ENCODE results near the gene FBN2. TPM values are rescaled to one million over a fixed set of nuclear protein-coding genes. Genes with fewer than 3 reads are reported as not detected.
A peak's percentile ranks its signal among the peaks of the same experiment; 100 is the strongest.

Gene FBN2
- total RNA-seq, 1 experiment from 2014 or later = 0.22 TPM

DNA sequence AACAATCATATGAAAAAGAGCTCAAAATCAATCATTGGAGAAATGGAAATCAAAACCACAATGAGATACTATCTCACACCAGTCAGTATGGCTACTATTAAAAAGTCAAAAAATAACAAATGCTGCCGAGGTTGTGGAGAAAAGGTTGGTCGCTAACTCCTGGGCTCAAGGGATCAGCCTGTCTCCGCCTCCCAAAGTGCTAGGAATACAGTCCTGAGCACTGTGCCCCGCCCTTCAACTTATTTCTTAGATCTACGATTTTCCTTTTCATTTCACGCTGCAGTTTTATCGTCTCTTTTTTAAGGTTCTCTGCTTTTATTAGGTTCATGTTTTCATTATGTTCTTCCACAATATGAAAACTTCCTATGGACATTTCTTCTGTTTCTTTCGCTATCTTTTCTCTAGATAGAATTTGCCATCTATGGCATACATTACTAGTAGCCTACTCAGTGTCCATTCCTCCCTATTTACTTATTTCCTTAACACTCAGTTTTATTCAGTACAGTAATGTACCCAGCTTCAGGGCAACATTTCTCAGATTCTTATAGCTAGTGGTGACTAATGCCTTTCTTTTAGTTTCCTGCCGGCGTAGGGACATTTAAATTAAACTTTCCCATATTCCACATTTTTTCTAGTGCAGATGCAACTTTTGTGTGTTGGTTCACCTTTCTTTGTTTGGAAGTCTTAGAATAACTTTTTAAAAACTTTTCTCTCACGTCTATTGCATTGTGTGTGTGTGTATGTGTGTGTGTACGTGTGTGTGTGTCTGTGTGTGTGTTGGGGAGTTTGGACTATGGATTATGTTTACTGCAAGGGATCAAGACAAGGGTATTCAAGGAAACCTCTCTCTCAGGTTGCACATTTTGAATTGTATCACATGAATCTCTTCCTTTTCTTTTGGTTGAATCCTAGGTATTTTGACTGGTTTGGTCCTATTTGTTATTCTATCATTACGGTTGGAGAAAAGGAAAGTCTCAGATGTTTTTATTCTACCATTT lies 21.6 kb upstream of the FBN2 start:
- DNase-seq = no peak
- H2AFZ ChIP-seq = peak overlapping the region; percentile 61

DNA sequence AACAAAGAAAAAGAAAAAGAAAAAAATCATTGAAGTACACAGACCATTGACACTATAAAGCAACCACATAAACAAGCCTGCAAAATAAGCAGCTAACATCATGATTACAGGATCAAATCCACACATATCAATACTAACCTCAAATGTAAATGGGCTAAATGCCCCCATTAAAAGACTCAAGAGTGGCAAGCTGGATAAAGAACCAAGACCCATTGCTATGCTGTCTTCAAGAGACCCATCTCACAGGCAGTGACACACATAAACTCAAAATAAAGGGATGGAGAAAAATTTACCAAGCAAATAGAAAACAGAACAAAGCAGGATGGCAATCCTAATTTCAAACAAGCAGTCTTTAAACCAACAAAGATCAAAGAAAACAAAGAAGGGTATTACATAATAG lies 15.7 kb upstream of the FBN2 start:
- DNase-seq = no peak
- intact Hi-C loops (cut with micrococcal nuclease; ENCODE audit: unreplicated experiment) = no loop called here
- Histone ChIP-seq H3K9me3 (ENCODE audit: insufficient read depth, low read depth) (no peaks in the 10 kb centered on the region), H2AFZ (no peak overlapping the region), H3K4me1 (replicated peaks; ENCODE audit: insufficient read depth) (no peaks in the 10 kb centered on the region), H3K27ac (no peak overlapping the region), H4K20me1 (ENCODE audit: insufficient read depth) (no peaks in the 10 kb centered on the region), H3K36me3 (ENCODE audit: low read depth) (no peaks in the 10 kb centered on the region), H3K4me2 (no peak overlapping the region), H3F3A (ENCODE audit: insufficient read depth, low read depth) (no peaks in the 10 kb centered on the region), H3K79me2 (ENCODE audit: low read depth) (no peaks in the 10 kb centered on the region), H3K27me3 (ENCODE audit: insufficient read depth, low read depth) (no peaks in the 10 kb centered on the region), H3K9me2 (ENCODE audit: insufficient read depth) (no peaks in the 10 kb centered on the region), H3K4me3 (no peak overlapping the region)
- ChIA-PET CTCF (no interaction called here), POLR2A (ENCODE audit: unreplicated experiment) (no interaction called here)
- BruUV-seq (replicated peaks) = no TSS peak
- no peak for TF ChIP-seq EZH2 (IDR thresholded peaks at IDR 0.05; ENCODE audit: low read depth)
- TF ChIP-seq, protein P1, sequence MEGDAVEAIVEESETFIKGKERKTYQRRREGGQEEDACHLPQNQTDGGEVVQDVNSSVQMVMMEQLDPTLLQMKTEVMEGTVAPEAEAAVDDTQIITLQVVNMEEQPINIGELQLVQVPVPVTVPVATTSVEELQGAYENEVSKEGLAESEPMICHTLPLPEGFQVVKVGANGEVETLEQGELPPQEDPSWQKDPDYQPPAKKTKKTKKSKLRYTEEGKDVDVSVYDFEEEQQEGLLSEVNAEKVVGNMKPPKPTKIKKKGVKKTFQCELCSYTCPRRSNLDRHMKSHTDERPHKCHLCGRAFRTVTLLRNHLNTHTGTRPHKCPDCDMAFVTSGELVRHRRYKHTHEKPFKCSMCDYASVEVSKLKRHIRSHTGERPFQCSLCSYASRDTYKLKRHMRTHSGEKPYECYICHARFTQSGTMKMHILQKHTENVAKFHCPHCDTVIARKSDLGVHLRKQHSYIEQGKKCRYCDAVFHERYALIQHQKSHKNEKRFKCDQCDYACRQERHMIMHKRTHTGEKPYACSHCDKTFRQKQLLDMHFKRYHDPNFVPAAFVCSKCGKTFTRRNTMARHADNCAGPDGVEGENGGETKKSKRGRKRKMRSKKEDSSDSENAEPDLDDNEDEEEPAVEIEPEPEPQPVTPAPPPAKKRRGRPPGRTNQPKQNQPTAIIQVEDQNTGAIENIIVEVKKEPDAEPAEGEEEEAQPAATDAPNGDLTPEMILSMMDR (conservative IDR thresholded peaks at IDR 0.05) = no peak

More for the DNA sequence above, 21.6 kb upstream of the FBN2 start:
- Histone ChIP-seq H3K27me3 (ENCODE audit: insufficient read depth, low read depth) (no peaks in the 10 kb centered on the region), H3K27ac (no peak overlapping the region), H3K4me1 (replicated peaks; ENCODE audit: insufficient read depth) (0 out of 2 replicates have a peak, but pooled peaks cover 5% of the 10 kb centered on the region), H4K20me1 (ENCODE audit: insufficient read depth) (no peaks in the 10 kb centered on the region), H3K36me3 (ENCODE audit: low read depth) (no peaks in the 10 kb centered on the region), H3K79me2 (ENCODE audit: low read depth) (no peaks in the 10 kb centered on the region), H3K9me2 (ENCODE audit: insufficient read depth) (no peaks in the 10 kb centered on the region), H3K4me3 (0 out of 2 replicates have a peak overlapping the region, but pooled peaks have one; percentile 15), H3F3A (ENCODE audit: insufficient read depth, low read depth) (no peaks in the 10 kb centered on the region; the same call in 1 of the 2 replicates), H3K4me2 (peak overlapping the region; percentile 34), H3K9me3 (ENCODE audit: insufficient read depth, low read depth) (peaks cover 7% of the 10 kb centered on the region; the same call in 1 of the 2 replicates)
- POLR2A ChIA-PET (ENCODE audit: unreplicated experiment) = no interaction called here
- CTCF ChIA-PET = no interaction called here
- no peak for TF ChIP-seq EZH2 (IDR thresholded peaks at IDR 0.05; ENCODE audit: low read depth)
- TF ChIP-seq, protein P1 (conservative IDR thresholded peaks at IDR 0.05) = no peak
- intact Hi-C loops (cut with micrococcal nuclease; ENCODE audit: unreplicated experiment) = no loop called here
- BruUV-seq (replicated peaks) = no TSS peak

DNA sequence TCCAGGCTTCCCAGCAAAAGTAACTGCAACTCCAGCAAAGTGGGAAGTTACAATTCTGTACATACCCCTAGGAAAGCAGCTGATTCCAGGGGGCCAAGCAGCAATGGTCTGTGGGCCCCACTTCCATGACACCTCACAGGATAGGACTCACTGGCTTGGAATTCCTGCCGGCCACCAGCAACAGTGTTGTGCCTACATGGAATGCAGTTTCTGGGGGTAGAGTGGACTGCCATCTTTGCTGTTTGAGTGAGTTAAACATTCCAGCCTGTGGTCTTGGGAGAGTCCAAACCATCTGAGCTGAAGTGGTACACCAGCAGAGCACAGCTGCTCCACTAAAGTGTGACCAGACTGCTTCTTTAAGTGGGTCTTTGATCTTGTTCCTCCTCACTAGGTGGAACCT lies 13.4 kb upstream of the FBN2 start:
- peaks cover 11% of the 10 kb centered on the region for H3K4me1 ChIP-seq (replicated peaks; ENCODE audit: insufficient read depth)
- H2AFZ ChIP-seq = no peak overlapping the region
- H3K9me2 ChIP-seq (ENCODE audit: insufficient read depth) = no peaks in the 10 kb centered on the region
- no peaks in the 10 kb centered on the region for H3K79me2 ChIP-seq (ENCODE audit: low read depth)
- no peak for TF ChIP-seq EZH2 (IDR thresholded peaks at IDR 0.05; ENCODE audit: low read depth)
- TF ChIP-seq, protein P1 (conservative IDR thresholded peaks at IDR 0.05) = no peak
- CTCF ChIA-PET = no interaction called here
- no peak for DNase-seq
- H3K9me3 ChIP-seq (ENCODE audit: insufficient read depth, low read depth) = no peaks in the 10 kb centered on the region
- no peak overlapping the region for H3K27ac ChIP-seq
- POLR2A ChIA-PET (ENCODE audit: unreplicated experiment) = no interaction called here
- H3F3A ChIP-seq (ENCODE audit: insufficient read depth, low read depth) = no peaks in the 10 kb centered on the region
- no peaks in the 10 kb centered on the region for H3K27me3 ChIP-seq (ENCODE audit: insufficient read depth, low read depth)
- intact Hi-C loops (cut with micrococcal nuclease; ENCODE audit: unreplicated experiment) = no loop called here
- BruUV-seq (replicated peaks) = no TSS peak
- H3K4me3 ChIP-seq = no peak overlapping the region
- no peak overlapping the region for H3K4me2 ChIP-seq
- no peaks in the 10 kb centered on the region for H3K36me3 ChIP-seq (ENCODE audit: low read depth)
- H4K20me1 ChIP-seq (ENCODE audit: insufficient read depth) = no peaks in the 10 kb centered on the region
